Smooth muscle cell (in vitro differentiated cells): Measurements from ENCODE around the gene TRIM56. TPM values are rescaled to one million over a fixed set of nuclear protein-coding genes. Genes with fewer than 3 reads are reported as not detected.

ENCODE experiments used
- DNase-seq: peaks from one replicate; lab custom pipeline; 2025; ENCODE audit not compliant: unreplicated experiment; lab: John Stamatoyannopoulos, UW
- H2AFZ ChIP-seq: fragments of 200-600 bp; sonication (generic); 2 replicates; pipeline ENCODE4 v1.6.0; 2016; ENCODE audit warnings: antibody characterized with exemption, low read depth, mild to moderate bottlenecking
- H3F3A ChIP-seq: fragments of 200-600 bp; sonication (generic); 2 replicates; pipeline ENCODE4 v1.6.0; 2017; ENCODE audit warnings: antibody characterized with exemption, low read depth
- H3K27ac ChIP-seq: fragments of 200-600 bp; sonication (generic); 2 replicates; pipeline ENCODE4 v1.5.1; 2016; ENCODE audit warnings: low read depth, mild to moderate bottlenecking
- H3K27me3 ChIP-seq: fragments of 200-600 bp; sonication (generic); 2 replicates; pipeline ENCODE4 v1.6.1; 2016; ENCODE audit warnings: low read depth, mild to moderate bottlenecking
- H3K36me3 ChIP-seq: fragments of 200-600 bp; sonication (generic); 2 replicates; pipeline ENCODE4 v1.5.1; 2016; ENCODE audit warnings: low read depth
- H3K4me1 ChIP-seq: fragments of 200-600 bp; sonication (generic); 2 replicates; pipeline ENCODE4 v1.5.1; 2016; ENCODE audit warnings: low read depth
- H3K4me2 ChIP-seq: fragments of 200-600 bp; sonication (generic); 2 replicates; pipeline ENCODE4 v1.6.0; 2016; ENCODE audit warnings: mild to moderate bottlenecking
- H3K4me3 ChIP-seq: fragments of 200-600 bp; sonication (generic); 2 replicates; pipeline ENCODE4 v1.5.1; 2016; ENCODE audit warnings: mild to moderate bottlenecking
- H3K79me2 ChIP-seq: fragments of 200-600 bp; sonication (generic); 2 replicates; pipeline ENCODE4 v1.6.0; 2016; ENCODE audit warnings: low read depth, mild to moderate bottlenecking
- H3K9ac ChIP-seq: fragments of 200-600 bp; sonication (generic); 2 replicates; pipeline ENCODE4 v1.6.0; 2016; ENCODE audit warnings: low read depth
- H3K9me3 ChIP-seq: fragments of 200-600 bp; sonication (generic); replicated peaks from 2 replicates; pipeline ENCODE4 v1.5.1; 2016; ENCODE audit warnings: low read depth
- H4K20me1 ChIP-seq: fragments of 200-600 bp; sonication (generic); 2 replicates; pipeline ENCODE4 v1.6.0; 2016; ENCODE audit warnings: low read depth
- CTCF ChIP-seq: fragments of 200-600 bp; sonication (generic); IDR thresholded peaks from 2 replicates; pipeline ENCODE4 v1.5.1; 2017; ENCODE audit warnings: borderline replicate concordance, mild to moderate bottlenecking, antibody characterized with exemption; ENCODE audit not compliant: insufficient read depth, poor library complexity, severe bottlenecking
- WGBS: methylation state at CpG from one replicate; pipeline ENCODE4 v1.1.7; 2016; ENCODE audit warnings: low lambda C conversion rate; 5-methylcytosine and 5-hydroxymethylcytosine counted together
- polyA plus RNA-seq: library from polyadenylated mRNA; unstranded; fragments of >200 nt; fragmentation: Nextera tagmentation; extraction: Ambion mirVana; gene quantifications from 2 replicates; pipeline ENCODE4 v1.2.1, GENCODE V29; 2016
- total RNA-seq: library from RNA; depleted of rRNA; stranded (reverse); fragments of >200 nt; gene quantifications from 2 replicates; pipeline ENCODE4 v1.2.3, GENCODE V29; 2014

TRIM56 gene
- total and polyA plus RNA-seq, 2 experiments from 2014 or later = 2.5 to 11.2 TPM

- peak; percentile 49 for DNase-seq
- no peaks in the 10 kb centered on the region for H3K4me1 ChIP-seq
- H3K9me3 ChIP-seq = no peaks in the 10 kb centered on the region
- H2AFZ ChIP-seq = no peak overlapping the region
- H3K27me3 ChIP-seq = no peaks in the 10 kb centered on the region
- no peak overlapping the region for H3K27ac ChIP-seq
- no peak overlapping the region for H3K4me2 ChIP-seq
- H3F3A ChIP-seq = no peaks in the 10 kb centered on the region
- H3K79me2 ChIP-seq = no peaks in the 10 kb centered on the region
- 35% methylated on average over 10 of the region's 13 CpGs for WGBS
- H3K36me3 ChIP-seq = no peaks in the 10 kb centered on the region
- peak; percentile 90 for TF ChIP-seq CTCF
- no peaks in the 10 kb centered on the region for H4K20me1 ChIP-seq
- H3K9ac ChIP-seq = no peak overlapping the region
- H3K4me3 ChIP-seq = no peak overlapping the region
These were observed 7.8 kb upstream of the TRIM56 start for GRCh38 chr7:101077303-101078086.

DNA sequence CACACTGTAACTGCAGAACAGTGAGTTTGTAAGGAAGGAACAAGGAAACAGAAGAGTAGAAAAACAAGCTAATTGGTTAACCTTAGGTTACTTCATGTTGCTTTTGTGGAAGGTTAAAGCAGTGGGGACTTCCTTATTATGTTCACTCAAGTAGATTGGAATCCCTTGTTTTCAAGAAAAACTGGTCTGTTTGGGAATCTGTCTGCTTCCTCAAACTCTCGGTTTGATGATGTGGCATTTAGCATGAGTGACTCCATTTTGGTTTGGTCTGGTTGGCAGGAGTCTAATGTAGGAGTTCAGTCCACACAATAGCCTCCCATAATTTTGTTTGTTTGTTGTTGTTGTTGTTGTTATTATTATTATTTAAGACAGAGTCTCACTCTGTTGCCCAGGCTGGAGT lies 3.8 kb upstream of the TRIM56 start:
- Histone ChIP-seq H4K20me1 (no peaks in the 10 kb centered on the region), H2AFZ (no peak overlapping the region), H3F3A (no peaks in the 10 kb centered on the region), H3K9ac (no peak overlapping the region), H3K4me3 (no peak overlapping the region), H3K4me1 (no peaks in the 10 kb centered on the region), H3K79me2 (peaks cover 8% of the 10 kb centered on the region), H3K27me3 (no peaks in the 10 kb centered on the region), H3K9me3 (no peaks in the 10 kb centered on the region), H3K4me2 (no peak overlapping the region), H3K36me3 (no peaks in the 10 kb centered on the region), H3K27ac (no peak overlapping the region)
- 82% methylated on average over 1 of the region's 1 CpG for WGBS
- DNase-seq = no peak
- no peak for TF ChIP-seq CTCF

DNA sequence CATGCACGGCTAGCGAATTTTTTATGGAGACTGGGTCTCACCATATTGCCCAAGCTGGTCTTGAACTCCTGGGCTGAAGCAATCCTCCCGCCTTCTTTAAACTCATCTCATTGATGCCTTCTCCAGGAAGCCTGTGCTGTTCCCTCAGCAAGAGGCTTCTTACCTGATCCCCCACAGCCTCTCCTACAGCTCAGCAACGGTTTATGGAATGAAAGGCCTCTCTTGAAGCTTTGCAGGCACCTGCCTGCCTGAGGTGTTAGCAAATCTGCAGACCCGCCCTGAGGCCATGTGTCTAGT lies 468 bp upstream of the TRIM56 start:
- H3K36me3 ChIP-seq = no peaks in the 10 kb centered on the region
- peak overlapping the region; percentile 41 for H2AFZ ChIP-seq
- no peaks in the 10 kb centered on the region for H3K27me3 ChIP-seq
- peak overlapping the region; percentile 90 for H3K27ac ChIP-seq
- H3K79me2 ChIP-seq = peaks cover 16% of the 10 kb centered on the region
- no peaks in the 10 kb centered on the region for H4K20me1 ChIP-seq
- H3F3A ChIP-seq = no peaks in the 10 kb centered on the region
- H3K4me3 ChIP-seq = peak overlapping the region; percentile 82
- no peaks in the 10 kb centered on the region for H3K9me3 ChIP-seq
- WGBS = 57% methylated on average over 5 of the region's 5 CpGs
- H3K9ac ChIP-seq = no peak overlapping the region
- DNase-seq = no peak
- no peaks in the 10 kb centered on the region for H3K4me1 ChIP-seq
- peak overlapping the region; percentile 97 for H3K4me2 ChIP-seq
- no peak for TF ChIP-seq CTCF
